CD4-positive, CD25-positive, alpha-beta regulatory T cell (primary cell): Measurements from ENCODE around the gene DNAH6. TPM values are rescaled to one million over a fixed set of nuclear protein-coding genes. Genes with fewer than 3 reads are reported as not detected.

ENCODE experiments used
- ATAC-seq, 2 donors: fragments of 150-1000 bp; cut with Tn5 transposase; one replicate each; pipeline ENCODE4 v1.10.0; 2021; ENCODE audit warnings: low read depth in 2 of 2, moderate number of reproducible peaks in 2 of 2, moderate library complexity in 1 of 2
- DNase-seq, 3 donors: peaks; one replicate each; pipeline versions ENCODE4 v3.0.0 to v3.0.0-alpha.2; 2012 to 2022; ENCODE audit warnings: mixed read lengths in 1 of 3
- H3K27ac ChIP-seq: one replicate; pipeline ENCODE4 v1.7.0; 2013; ENCODE audit warnings: mild to moderate bottlenecking, low read length; ENCODE audit not compliant: insufficient read depth, poor library complexity, severe bottlenecking
- H3K27me3 ChIP-seq: one replicate; pipeline ENCODE4 v1.7.0; 2013; ENCODE audit warnings: low read length; ENCODE audit not compliant: control insufficient read depth, insufficient read depth
- H3K36me3 ChIP-seq: one replicate; pipeline ENCODE4 v1.7.0; 2013; ENCODE audit warnings: mild to moderate bottlenecking, low read length, moderate library complexity; ENCODE audit not compliant: control insufficient read depth, insufficient read depth
- H3K4me1 ChIP-seq: 2 replicates; pipeline ENCODE4 v1.7.0; 2013; ENCODE audit warnings: mild to moderate bottlenecking, low read length; ENCODE audit not compliant: insufficient read depth, control insufficient read depth, poor library complexity, severe bottlenecking
- H3K4me3 ChIP-seq: one replicate; pipeline ENCODE4 v1.7.0; 2013; ENCODE audit warnings: low read depth, mild to moderate bottlenecking, low read length, moderate library complexity
- H3K9me3 ChIP-seq, 2 experiments: 1 replicate in 1 of 2; 2 replicates in 1 of 2; pipeline ENCODE4 v1.7.0; 2013; ENCODE audit warnings: low read length in 2 of 2, mild to moderate bottlenecking in 1 of 2, moderate library complexity in 1 of 2; ENCODE audit not compliant: control insufficient read depth in 2 of 2
- H3K27ac Mint-ChIP-seq, 3 donors: one replicate each; pipeline ENCODE4 v1.8.0; 2020 to 2022; ENCODE audit warnings: mild to moderate bottlenecking in 3 of 3, mixed read lengths in 3 of 3, moderate library complexity in 2 of 3
- H3K27me3 Mint-ChIP-seq: one replicate; pipeline ENCODE4 v1.8.0; 2022; ENCODE audit warnings: mild to moderate bottlenecking, mixed read lengths
- H3K36me3 Mint-ChIP-seq: one replicate; pipeline ENCODE4 v1.8.0; 2020; ENCODE audit warnings: mixed read lengths
- H3K4me1 Mint-ChIP-seq, 4 donors: one replicate each; pipeline ENCODE4 v1.8.0; 2020 to 2022; ENCODE audit warnings: mixed read lengths in 4 of 4, mild to moderate bottlenecking in 1 of 4
- H3K4me3 Mint-ChIP-seq, 4 donors: one replicate each; pipeline ENCODE4 v1.8.0; 2020 to 2022; ENCODE audit warnings: mild to moderate bottlenecking in 4 of 4, mixed read lengths in 4 of 4, moderate library complexity in 3 of 4
- H3K9me3 Mint-ChIP-seq, 7 donors: one replicate each; pipeline ENCODE4 v1.8.0; 2020 to 2022; ENCODE audit warnings: mixed read lengths in 7 of 7, mild to moderate bottlenecking in 3 of 7, moderate library complexity in 2 of 7
- polyA plus RNA-seq, 4 donors: library from polyadenylated mRNA; unstranded; fragments of 300-500 nt; fragmentation: Illumina TruSeq; gene quantifications; one replicate each; pipeline ENCODE4 v1.2.3, GENCODE V29; 2021
- total RNA-seq: library from RNA; stranded (reverse); gene quantifications from one replicate; pipeline ENCODE4 v1.2.3, GENCODE V29; 2022

The DNAH6 gene
- total and polyA plus RNA-seq, 5 donors from 2014 or later: 0.17 to 1.1 (median 0.52) TPM

DNA sequence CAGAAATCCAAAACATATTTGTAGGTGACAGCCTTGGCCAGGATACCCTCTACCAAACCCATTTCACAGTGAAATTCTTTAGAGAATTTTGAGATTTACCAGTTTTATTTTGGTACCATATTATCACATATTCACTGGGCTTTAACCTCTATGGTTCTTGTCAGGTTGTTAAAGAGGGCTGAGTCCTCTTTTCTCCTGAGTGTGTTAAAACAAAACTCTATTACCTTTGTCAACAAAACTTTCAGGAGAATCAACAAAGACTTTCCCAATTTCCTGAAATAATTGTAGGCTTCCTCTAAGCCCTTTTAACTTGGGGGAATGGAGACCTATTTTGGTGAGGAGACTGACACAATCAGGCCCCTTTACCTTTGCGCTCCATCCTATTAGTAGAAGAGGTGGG is 209.4 kb downstream of the DNAH6 start:
- ATAC-seq (no peak), DNase-seq (no peak)
- Mint-ChIP-seq H3K4me1 (peaks cover 0 to 31% (median 5%) of the 10 kb centered on the region in 4 donors), H3K27ac (no peak overlapping the region), H3K27me3 (no peaks in the 10 kb centered on the region), H3K9me3 (peaks cover 0 to 2% (median 0%) of the 10 kb centered on the region in 7 donors), H3K36me3 (peaks cover 8% of the 10 kb centered on the region), H3K4me3 (no peak overlapping the region)
- Histone ChIP-seq H3K27me3 (no peaks in the 10 kb centered on the region), H3K36me3 (no peaks in the 10 kb centered on the region), H3K27ac (no peak overlapping the region), H3K4me1 (no peaks in the 10 kb centered on the region), H3K4me3 (no peak overlapping the region), H3K9me3 (no peaks in the 10 kb centered on the region)

DNA sequence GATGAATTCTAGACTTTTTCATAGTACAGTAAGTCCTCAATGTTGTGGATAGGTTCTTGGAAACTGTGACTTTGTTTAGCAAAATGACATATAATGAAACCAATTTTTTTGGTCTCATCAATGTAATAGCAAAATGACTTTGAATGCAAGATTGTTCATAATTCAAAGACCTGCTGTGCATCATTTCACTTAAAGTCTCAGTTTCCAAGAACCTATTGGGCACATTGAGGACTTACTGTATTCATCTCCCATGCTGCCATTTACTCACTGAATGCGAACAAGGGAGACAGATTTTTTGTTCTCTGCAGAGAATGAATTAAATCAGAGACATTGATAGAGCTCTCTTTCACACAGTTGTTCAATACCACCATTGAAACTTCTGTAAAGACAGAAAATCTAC is 211.0 kb downstream of the DNAH6 start:
- peaks cover 8% of the 10 kb centered on the region for H3K36me3 Mint-ChIP-seq
- Histone ChIP-seq H3K27ac (no peak overlapping the region), H3K36me3 (no peaks in the 10 kb centered on the region), H3K9me3 (no peaks in the 10 kb centered on the region), H3K4me3 (no peak overlapping the region), H3K27me3 (no peaks in the 10 kb centered on the region), H3K4me1 (no peaks in the 10 kb centered on the region)
- no peak overlapping the region for H3K4me3 Mint-ChIP-seq
- H3K4me1 Mint-ChIP-seq: peaks cover 0 to 31% (median 4%) of the 10 kb centered on the region in 4 donors
- H3K9me3 Mint-ChIP-seq: peaks cover 0 to 2% (median 0%) of the 10 kb centered on the region in 7 donors
- ATAC-seq (no peak), DNase-seq (no peak)
- H3K27me3 Mint-ChIP-seq: no peaks in the 10 kb centered on the region
- H3K27ac Mint-ChIP-seq: no peak overlapping the region

DNA sequence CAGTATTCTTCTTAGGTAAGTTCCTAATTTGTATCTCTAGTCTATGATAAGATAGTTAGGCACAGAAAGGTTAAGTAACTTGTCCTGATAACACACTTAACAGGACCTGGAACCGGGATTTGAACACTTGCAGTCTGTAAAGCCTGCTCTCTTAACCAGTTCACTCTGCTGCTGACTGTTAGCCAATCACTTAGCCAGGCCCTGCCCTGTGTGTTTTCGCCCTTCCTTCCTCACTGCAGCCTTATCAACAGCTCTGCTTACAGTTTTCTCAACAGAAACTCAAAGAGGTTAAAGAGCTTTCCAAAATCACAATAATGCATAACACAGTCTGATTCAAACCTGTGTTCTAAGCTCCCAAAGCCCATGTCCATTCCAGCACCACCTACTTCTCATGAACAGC is 212.9 kb downstream of the DNAH6 start:
- Mint-ChIP-seq H3K36me3 (peaks cover 4% of the 10 kb centered on the region), H3K9me3 (peaks cover 0 to 2% (median 0%) of the 10 kb centered on the region in 7 donors), H3K4me3 (no peak overlapping the region), H3K4me1 (peaks cover 0 to 26% (median 5%) of the 10 kb centered on the region in 4 donors), H3K27me3 (no peaks in the 10 kb centered on the region), H3K27ac (peak overlapping the region in 1 of 3 donors; percentile 13)
- Histone ChIP-seq H3K4me1 (no peaks in the 10 kb centered on the region), H3K27ac (no peak overlapping the region), H3K27me3 (no peaks in the 10 kb centered on the region), H3K36me3 (no peaks in the 10 kb centered on the region), H3K9me3 (no peaks in the 10 kb centered on the region), H3K4me3 (no peak overlapping the region)
- DNase-seq (no peak), ATAC-seq (no peak)

DNA sequence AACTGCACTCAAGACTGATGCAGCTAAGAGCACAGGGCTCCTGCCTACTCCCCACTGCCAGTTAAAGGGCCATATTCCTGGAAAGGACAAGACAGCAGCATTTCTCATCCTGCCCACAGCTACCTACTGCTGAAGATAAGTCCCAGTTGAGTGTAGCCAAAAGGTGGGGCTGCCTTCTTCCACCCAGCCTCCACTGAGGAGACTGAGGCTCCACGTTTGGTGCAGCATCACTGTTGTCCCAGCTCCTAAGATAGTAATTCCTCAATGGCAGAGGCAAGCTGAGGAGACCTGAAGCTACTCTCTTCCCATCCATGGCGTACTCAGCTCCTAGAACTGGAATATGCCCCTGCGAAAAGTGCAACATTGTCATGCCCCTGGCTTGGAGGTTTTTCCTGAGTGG is 214.9 kb downstream of the DNAH6 start:
- ATAC-seq (no peak), DNase-seq (no peak)
- Histone ChIP-seq H3K9me3 (no peaks in the 10 kb centered on the region), H3K4me3 (no peak overlapping the region), H3K27ac (no peak overlapping the region), H3K27me3 (no peaks in the 10 kb centered on the region), H3K4me1 (no peaks in the 10 kb centered on the region), H3K36me3 (no peaks in the 10 kb centered on the region)
- Mint-ChIP-seq H3K4me1 (peaks cover 4 to 27% (median 7%) of the 10 kb centered on the region in 4 donors), H3K36me3 (no peaks in the 10 kb centered on the region), H3K27ac (no peak overlapping the region), H3K4me3 (no peak overlapping the region), H3K9me3 (peaks cover 0 to 2% (median 0%) of the 10 kb centered on the region in 7 donors), H3K27me3 (no peaks in the 10 kb centered on the region)

DNA sequence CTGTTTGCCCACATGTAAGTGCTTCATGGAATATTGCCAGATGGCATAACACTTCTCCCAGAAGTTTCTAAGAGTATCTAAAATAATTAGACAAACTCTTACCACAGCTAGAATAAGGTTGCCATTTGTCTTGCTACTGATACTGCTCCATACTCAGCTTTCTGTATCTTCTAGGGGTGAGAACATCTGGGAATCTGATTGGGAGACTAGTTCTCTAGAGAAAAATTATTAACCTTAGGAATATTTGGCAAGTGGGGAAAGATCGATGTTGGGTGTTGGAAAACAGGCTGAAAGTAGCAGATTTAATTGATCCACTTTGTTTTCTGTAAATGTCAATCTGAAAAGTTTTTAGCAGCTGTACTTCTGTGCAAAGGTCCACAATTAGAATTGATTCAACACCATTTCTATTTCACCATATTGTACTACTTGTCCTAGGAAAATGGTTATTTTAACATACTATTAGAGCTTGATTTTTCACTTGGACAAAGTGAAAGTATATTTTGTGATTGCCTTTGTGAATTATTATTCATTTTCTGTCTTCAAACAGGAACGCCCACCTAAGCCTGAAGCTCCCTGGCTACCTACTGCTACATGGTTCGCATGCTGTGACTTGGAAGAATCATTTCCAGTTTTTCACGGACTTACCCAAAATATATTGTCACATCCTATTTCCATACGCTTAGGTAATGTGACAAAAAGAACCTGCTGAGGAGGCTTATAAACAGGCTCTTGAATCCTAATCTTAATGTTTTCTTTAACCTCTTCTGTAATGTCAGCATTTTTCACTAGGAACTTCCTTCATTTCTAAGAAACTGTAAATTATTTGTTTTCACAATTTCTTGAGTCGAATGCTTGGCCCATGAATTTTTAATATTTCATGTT is 216.8 kb downstream of the DNAH6 start:
- Histone ChIP-seq H3K36me3 (no peaks in the 10 kb centered on the region), H3K9me3 (no peaks in the 10 kb centered on the region), H3K27me3 (no peaks in the 10 kb centered on the region), H3K4me1 (no peaks in the 10 kb centered on the region), H3K4me3 (no peak overlapping the region), H3K27ac (no peak overlapping the region)
- Mint-ChIP-seq H3K4me1 (peaks cover 4 to 27% (median 7%) of the 10 kb centered on the region in 4 donors), H3K27me3 (no peaks in the 10 kb centered on the region), H3K4me3 (no peak overlapping the region), H3K9me3 (peaks cover 0 to 2% (median 0%) of the 10 kb centered on the region in 7 donors), H3K36me3 (no peaks in the 10 kb centered on the region), H3K27ac (peak overlapping the region in 1 of 3 donors; percentile 26)
- ATAC-seq (no peak), DNase-seq (no peak)

DNA sequence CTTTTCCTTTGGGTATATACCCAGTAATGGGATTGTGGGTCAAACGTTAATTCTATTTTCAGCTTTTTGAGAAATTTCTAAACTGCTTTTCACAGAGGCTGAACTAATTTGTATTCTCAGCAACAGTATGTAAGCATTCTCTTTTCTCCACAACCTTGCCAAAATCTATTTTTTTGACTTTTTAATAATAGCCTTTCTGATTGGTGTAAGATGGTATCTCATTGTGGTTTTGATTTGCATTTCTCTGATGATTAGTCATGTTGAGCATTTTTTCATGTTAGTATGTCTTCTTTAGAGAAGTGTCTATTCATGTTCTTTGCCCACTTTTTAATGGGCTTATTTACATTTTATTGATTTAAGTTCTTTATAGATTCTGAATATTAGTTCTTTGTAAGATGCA is 219.1 kb downstream of the DNAH6 start:
- H3K4me3 Mint-ChIP-seq: no peak overlapping the region
- no peaks in the 10 kb centered on the region for H3K27me3 Mint-ChIP-seq
- ATAC-seq (no peak), DNase-seq (peak in 2 of 3 donors; percentile 24 to 25)
- peaks cover 4 to 24% (median 5%) of the 10 kb centered on the region in 4 donors for H3K4me1 Mint-ChIP-seq
- H3K36me3 Mint-ChIP-seq: no peaks in the 10 kb centered on the region
- H3K9me3 Mint-ChIP-seq: no peaks in the 10 kb centered on the region
- H3K4me1 ChIP-seq: no peaks in the 10 kb centered on the region
- H3K27me3 ChIP-seq: no peaks in the 10 kb centered on the region
- H3K36me3 ChIP-seq: no peaks in the 10 kb centered on the region
- H3K27ac ChIP-seq: no peak overlapping the region
- no peak overlapping the region for H3K27ac Mint-ChIP-seq
- H3K9me3 ChIP-seq: no peaks in the 10 kb centered on the region
- H3K4me3 ChIP-seq: no peak overlapping the region

DNA sequence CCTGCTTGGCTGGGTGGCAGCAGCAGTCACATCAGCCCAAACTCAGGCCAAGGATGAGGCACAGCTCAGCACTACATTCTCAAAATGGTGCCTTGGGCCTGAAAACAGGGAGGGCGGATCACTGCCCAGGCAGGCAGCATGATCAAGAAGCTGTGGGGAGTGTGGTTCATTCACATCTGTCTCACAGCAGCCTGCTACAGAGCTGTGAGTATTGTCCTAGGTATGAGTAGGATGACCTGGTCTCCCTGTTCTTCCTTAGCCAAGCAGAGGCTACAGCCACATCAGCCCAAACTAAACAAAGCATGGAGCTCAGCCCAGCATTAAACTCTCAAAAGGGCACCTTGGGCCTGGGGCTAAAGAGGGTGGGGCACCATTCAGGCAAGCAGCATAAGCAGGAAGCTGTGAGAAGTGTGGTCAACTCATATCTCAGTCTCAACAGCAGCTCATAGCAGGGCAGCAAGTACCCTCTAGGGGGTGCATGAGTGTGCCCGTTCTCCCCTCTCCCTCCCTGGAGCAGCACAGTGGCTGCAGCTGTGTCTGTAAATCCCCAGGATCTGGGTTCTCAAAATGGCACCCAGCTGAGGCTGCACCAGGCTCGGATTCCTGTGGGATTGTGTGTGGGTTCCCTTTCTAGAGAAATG is 225.0 kb downstream of the DNAH6 start:
- Mint-ChIP-seq H3K27ac (peak overlapping the region in 1 of 3 donors; percentile 53), H3K9me3 (peaks cover 0 to 3% (median 0%) of the 10 kb centered on the region in 7 donors), H3K36me3 (no peaks in the 10 kb centered on the region), H3K27me3 (no peaks in the 10 kb centered on the region), H3K4me1 (peaks cover 10 to 24% (median 13%) of the 10 kb centered on the region in 4 donors), H3K4me3 (peak overlapping the region in 1 of 4 donors; percentile 50)
- Histone ChIP-seq H3K27ac (no peak overlapping the region), H3K9me3 (no peaks in the 10 kb centered on the region), H3K27me3 (no peaks in the 10 kb centered on the region), H3K4me1 (peaks cover 12% of the 10 kb centered on the region), H3K4me3 (peak overlapping the region; percentile 23), H3K36me3 (no peaks in the 10 kb centered on the region)
- ATAC-seq: peak; percentile 93 to 96
- DNase-seq: peak; percentile 12 to 86 (median 56)
